Heart left ventricle (tissue), 13 donors: ENCODE measurements around the gene CTXND1.

Experiments used
- CTCF ChIP-seq, 12 donors: fragments of 200-600 bp; sonication (generic) in 4 of 12; IDR thresholded peaks; one replicate each; pipeline versions ENCODE4 v1.5.0 to v1.8.0; 2018 to 2022; ENCODE audit warnings: antibody characterized with exemption in 12 of 12, mild to moderate bottlenecking in 5 of 12
- POLR2A ChIP-seq, 2 donors: fragments of 450-650 bp; IDR thresholded peaks; one replicate each; pipeline ENCODE4 v1.6.1; 2017; ENCODE audit warnings: antibody characterized with exemption in 2 of 2, mild to moderate bottlenecking in 2 of 2, moderate library complexity in 2 of 2
- donor health status: ischemic (EF 13 %, LVEDD 7.1; RV severe dilation, severe dysfunction).
- donor health status: DM: no; HTN: yes; CAD: no.
- donor health status: DM: no; HTN: no; CAD: no.
- donor health status: ischemic (EF 25% LVEDD 6.9; RV normal size, moderate dysfunction).
- donor health status: ischemic (EF 25% LVEDD 5.7; RV mildly dilated, moderate dysfunction).
- donor health status: ischemic (EF 35%, LVEDD 5.7; RV mildly dilated, moderate dysfunction).
- donor health status: nonischemic (EF 11% LVEDD 7.7; RV severe dilation, severe dysfunction).
- donor health status: DM: yes; HTN: yes; CAD: no.
- donor health status: PGD.
- donor health status: ischemic (EF 29% LVEDD 5.4; RV normal size, mild dysfunction).
- donor health status: nonischemic (EF 23%, LVEDD 6.1; RV moderate dilation, normal function).

DNA sequence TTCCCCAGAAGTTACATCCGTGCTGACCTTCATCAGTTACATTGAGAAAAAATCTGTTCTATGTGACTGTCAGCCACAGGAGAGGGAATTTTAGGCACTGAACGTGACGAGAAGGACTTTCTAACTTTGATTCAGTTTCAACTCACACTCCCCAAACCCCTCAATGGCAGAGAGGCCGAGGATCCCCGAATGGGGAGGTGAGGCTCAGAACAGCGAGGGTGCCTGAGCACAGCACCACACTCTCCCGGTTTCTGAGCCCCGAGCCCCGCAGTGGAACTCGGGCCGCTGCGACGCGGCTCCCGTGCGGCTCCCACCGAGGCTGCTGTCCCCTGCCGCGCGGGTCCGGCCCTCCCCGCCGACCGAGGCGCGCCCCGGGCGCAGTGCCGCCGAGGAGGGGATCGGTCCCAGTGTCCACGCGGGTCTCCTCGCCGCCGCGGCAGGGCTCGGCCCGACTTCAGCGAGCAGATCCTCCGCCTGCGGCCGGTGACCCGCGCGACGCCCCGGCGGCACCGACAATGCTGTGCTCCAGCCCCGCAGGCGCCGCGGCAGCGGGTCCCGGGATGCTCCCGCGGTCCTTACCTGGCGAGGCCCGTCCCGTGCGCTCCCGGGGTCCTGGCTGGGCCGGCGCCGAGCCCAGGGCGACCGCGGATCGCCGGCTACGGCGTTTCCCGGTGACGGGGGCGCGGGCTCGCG lies 439 bp downstream of the CTXND1 start:
- TF ChIP-seq CTCF (IDR thresholded peaks at IDR 0.05): no peak
- TF ChIP-seq POLR2A (IDR thresholded peaks at IDR 0.05): no peak
